Measurements from ENCODE around the gene FGD4. TPM values are rescaled to one million over a fixed set of nuclear protein-coding genes. Genes with fewer than 3 reads are reported as not detected.
A peak's percentile ranks its signal among the peaks of the same experiment; 100 is the strongest.

FGD4 gene
- total RNA-seq, 8 experiments from 2014 or later: 1.6 to 35.0 (median 19.4) TPM

GRCh38 chr12:32382226-32382625 lies 17.1 kb upstream of the FGD4 start:
- no peak overlapping the region for H3K4me3 ChIP-seq
- ATAC-seq (replicated peaks in 6 of 8): peak in 1 of 8 experiments; percentile 96
- no peak overlapping the region for H3K27ac ChIP-seq
- in situ Hi-C loops (cut with MboI; ENCODE audit: low pct_unique_long_range_greater_than_20kb in 2 of 9, low sequenced_read_pairs in 9 of 9, unreplicated experiment in 9 of 9): no loop called here
- WGBS, 10 experiments: 0 to 95% (median 69%) methylated on average over 1 to 2 of the region's 2 CpGs; no CpG with 5 or more reads in 1 of the 10 experiments
- H3K4me1 ChIP-seq (replicated peaks in 1 of 2): no peaks in the 10 kb centered on the region

- no peak for ATAC-seq (replicated peaks in 6 of 8)
- 12 to 100% (median 93%) methylated on average over 1 to 27 of the region's 47 CpGs; no CpG with 5 or more reads in 1 of the 10 experiments for WGBS, 10 experiments
- Histone ChIP-seq H3K4me3 (no peak overlapping the region), H3K27ac (no peak overlapping the region), H3K4me1 (replicated peaks in 1 of 2) (no peaks in the 10 kb centered on the region)
- in situ Hi-C loops (cut with MboI; ENCODE audit: low pct_unique_long_range_greater_than_20kb in 2 of 9, low sequenced_read_pairs in 9 of 9, unreplicated experiment in 9 of 9): no loop called here
These were observed 8.7 kb upstream of the FGD4 start for GRCh38 chr12:32390572-32391219.

GRCh38 chr12:32395026-32395425 lies 4.3 kb upstream of the FGD4 start:
- no peak for ATAC-seq (replicated peaks in 6 of 8)

DNA sequence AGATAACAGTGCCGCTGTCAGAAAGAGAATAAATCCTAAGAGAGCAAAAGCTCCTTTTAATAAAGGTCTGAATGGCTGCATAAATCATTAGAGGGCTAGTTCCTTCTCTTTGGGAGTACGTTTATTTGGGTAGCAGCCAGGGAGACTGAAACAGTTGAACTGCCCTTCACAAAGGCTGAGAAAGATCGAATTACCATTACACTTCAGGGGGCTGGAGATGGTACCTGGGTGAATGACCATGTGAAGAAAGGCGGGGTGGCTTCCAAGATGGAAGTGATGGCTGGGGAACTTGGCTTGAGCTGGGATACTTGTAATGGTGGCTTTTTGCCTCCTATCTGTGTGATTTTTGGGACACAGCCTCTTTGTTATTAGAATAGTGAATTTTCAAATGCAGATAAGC lies 1.7 kb upstream of the FGD4 start:
- in situ Hi-C loops (cut with MboI; ENCODE audit: low pct_unique_long_range_greater_than_20kb in 2 of 9, low sequenced_read_pairs in 9 of 9, unreplicated experiment in 9 of 9): no loop called here
- 8 to 93% (median 57%) methylated on average over 1 to 4 of the region's 4 CpGs for WGBS, 10 experiments
- ATAC-seq (replicated peaks in 6 of 8): no peak

More at GRCh38 chr12:32395026-32395425, 4.3 kb upstream of the FGD4 start:
- Histone ChIP-seq H3K4me1 (replicated peaks in 1 of 2) (no peaks in the 10 kb centered on the region), H3K27ac (no peak overlapping the region), H3K4me3 (no peak overlapping the region)
- in situ Hi-C loops (cut with MboI; ENCODE audit: low pct_unique_long_range_greater_than_20kb in 2 of 9, low sequenced_read_pairs in 9 of 9, unreplicated experiment in 9 of 9): no loop called here

GRCh38 chr12:32398181-32398580 lies 1.2 kb upstream of the FGD4 start:
- in situ Hi-C loops (cut with MboI; ENCODE audit: low pct_unique_long_range_greater_than_20kb in 2 of 9, low sequenced_read_pairs in 9 of 9, unreplicated experiment in 9 of 9): no loop called here
- ATAC-seq (replicated peaks in 6 of 8): no peak
- peaks cover 0 to 5% of the 10 kb centered on the region in 2 donors for H3K4me1 ChIP-seq (replicated peaks in 1 of 2)
- H3K4me3 ChIP-seq: no peak overlapping the region
- WGBS, 10 experiments: 60 to 100% (median 83%) methylated on average over 1 to 4 of the region's 4 CpGs; no CpG with 5 or more reads in 2 of the 10 experiments
- no peak overlapping the region for H3K27ac ChIP-seq

More for the DNA sequence above, 1.7 kb upstream of the FGD4 start:
- Histone ChIP-seq H3K4me1 (replicated peaks in 1 of 2) (peaks cover 0 to 5% of the 10 kb centered on the region in 2 donors), H3K27ac (no peak overlapping the region), H3K4me3 (no peak overlapping the region)

DNA sequence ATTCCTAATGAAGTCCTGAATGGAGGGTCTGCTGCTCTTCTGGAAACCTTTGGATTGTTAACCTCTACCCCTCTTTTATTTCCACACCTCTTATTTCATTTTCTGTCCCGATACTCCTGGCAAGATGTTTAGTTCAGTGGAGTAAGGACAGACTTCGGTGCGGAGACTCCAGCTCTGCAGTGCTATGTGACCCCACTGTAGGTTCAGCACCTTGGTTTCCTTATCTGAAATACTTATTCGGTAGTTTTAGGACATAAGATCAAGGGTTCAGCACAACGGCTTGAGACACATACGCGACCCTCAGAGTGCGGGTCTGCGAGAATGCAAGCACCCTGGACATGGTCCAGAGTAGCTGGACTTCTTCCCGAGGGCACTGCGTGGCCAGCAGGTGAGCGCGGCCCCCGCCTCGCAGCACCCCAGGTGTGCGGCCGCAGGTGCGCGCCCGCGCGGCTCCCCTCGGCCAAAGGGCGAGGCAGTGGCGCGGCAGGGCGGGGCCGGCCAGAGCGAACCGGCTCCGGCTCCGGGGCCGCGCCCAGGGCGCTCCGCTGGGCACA lies 465 bp upstream of the FGD4 start:
- ATAC-seq (replicated peaks in 6 of 8): no peak
- in situ Hi-C loops (cut with MboI; ENCODE audit: low pct_unique_long_range_greater_than_20kb in 2 of 9, low sequenced_read_pairs in 9 of 9, unreplicated experiment in 9 of 9): no loop called here
- Histone ChIP-seq H3K4me1 (replicated peaks in 1 of 2) (peaks cover 0 to 5% of the 10 kb centered on the region in 2 donors), H3K27ac (no peak overlapping the region), H3K4me3 (peak overlapping the region; percentile 33 to 78 (median 44))
- 4 to 80% (median 17%) methylated on average over 1 to 5 of the region's 36 CpGs; no CpG with 5 or more reads in 4 of the 10 experiments for WGBS, 10 experiments

DNA sequence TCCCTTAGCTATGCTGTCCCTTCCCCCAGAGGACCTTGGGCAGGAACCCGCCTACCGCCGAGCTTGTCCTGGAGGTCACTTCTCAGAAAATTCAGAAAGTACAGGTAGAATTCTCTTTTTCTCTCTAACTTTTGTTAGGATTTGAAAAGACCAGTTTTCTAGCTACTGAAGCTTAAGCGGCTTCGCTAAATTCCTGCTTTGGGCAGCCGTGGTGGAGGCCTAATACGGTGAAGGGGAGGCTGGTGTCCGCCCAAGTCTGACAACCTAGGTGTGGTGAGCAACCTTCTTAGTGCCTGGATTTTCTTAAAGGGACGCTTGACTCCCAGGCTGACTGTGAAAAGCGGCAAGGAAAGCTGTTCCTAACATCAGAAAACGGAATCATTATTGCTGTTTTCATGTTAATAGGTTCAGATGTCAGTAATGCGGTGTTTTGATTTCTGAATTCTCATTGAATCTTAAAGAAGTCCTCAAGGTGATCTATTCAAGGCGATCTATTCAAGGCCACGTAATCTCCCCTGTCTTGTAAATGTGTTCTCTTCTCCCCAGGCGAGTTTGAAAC lies 835 bp downstream of the FGD4 start:
- in situ Hi-C loops (cut with MboI; ENCODE audit: low pct_unique_long_range_greater_than_20kb in 2 of 9, low sequenced_read_pairs in 9 of 9, unreplicated experiment in 9 of 9): no loop called here
- Histone ChIP-seq H3K27ac (no peak overlapping the region), H3K4me3 (peak overlapping the region; percentile 33 to 78 (median 44)), H3K4me1 (replicated peaks in 1 of 2) (peaks cover 0 to 5% of the 10 kb centered on the region in 2 donors)
- peak in 1 of 8 experiments; percentile 4 for ATAC-seq (replicated peaks in 6 of 8)
- WGBS, 10 experiments: 0 to 40% (median 9%) methylated on average over 1 to 11 of the region's 15 CpGs

DNA sequence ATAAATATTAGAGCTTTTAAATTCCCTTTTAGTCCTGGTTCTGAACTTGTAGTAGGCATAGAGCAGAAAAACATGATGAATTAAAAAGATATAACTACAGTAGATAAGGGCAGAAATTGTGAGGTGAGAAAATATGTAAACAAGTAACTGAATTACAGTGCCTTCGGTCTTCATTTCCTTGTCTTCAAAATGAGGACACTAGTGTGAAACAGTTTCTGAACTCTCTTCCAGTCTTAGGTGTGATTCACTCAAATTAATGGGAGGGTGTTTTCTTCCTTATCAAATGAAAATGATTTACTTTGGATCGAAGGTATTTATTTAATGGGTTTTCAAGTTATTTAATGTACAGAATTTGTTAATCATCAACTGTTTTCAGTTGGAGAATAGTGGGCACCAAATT lies 1.5 kb downstream of the FGD4 start:
- Histone ChIP-seq H3K4me3 (no peak overlapping the region), H3K4me1 (replicated peaks in 1 of 2) (peaks cover 0 to 5% of the 10 kb centered on the region in 2 donors), H3K27ac (no peak overlapping the region)
- ATAC-seq (replicated peaks in 6 of 8): no peak
- WGBS, 10 experiments: 0 to 100% (median 69%) methylated on average over 1 to 2 of the region's 2 CpGs
- in situ Hi-C loops (cut with MboI; ENCODE audit: low pct_unique_long_range_greater_than_20kb in 2 of 9, low sequenced_read_pairs in 9 of 9, unreplicated experiment in 9 of 9): no loop called here

DNA sequence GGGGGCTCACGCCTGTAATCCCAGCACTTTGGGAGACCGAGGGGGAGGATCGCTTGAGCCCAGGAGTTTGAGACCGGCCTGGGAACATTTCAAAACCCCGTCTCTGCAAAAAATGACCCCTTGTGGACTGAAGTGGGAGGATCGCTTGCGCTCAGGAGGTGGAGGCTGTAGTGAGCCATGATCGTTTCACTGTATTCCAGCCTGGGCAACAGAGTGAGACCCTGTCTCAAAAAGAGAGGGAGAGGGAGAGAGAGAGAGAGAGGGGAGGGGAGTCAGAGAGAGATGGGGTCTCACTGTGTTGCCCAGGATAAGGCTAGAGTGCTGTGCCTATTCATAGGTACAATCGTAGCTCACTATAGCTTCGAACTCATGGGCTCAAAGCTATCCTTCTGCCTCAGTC lies 2.8 kb downstream of the FGD4 start:
- peaks cover 0 to 5% of the 10 kb centered on the region in 2 donors for H3K4me1 ChIP-seq (replicated peaks in 1 of 2)
- WGBS, 10 experiments: 85 to 100% (median 96%) methylated on average over 2 to 5 of the region's 10 CpGs; no CpG with 5 or more reads in 4 of the 10 experiments
- no peak for ATAC-seq (replicated peaks in 6 of 8)
- in situ Hi-C loops (cut with MboI; ENCODE audit: low pct_unique_long_range_greater_than_20kb in 2 of 9, low sequenced_read_pairs in 9 of 9, unreplicated experiment in 9 of 9): no loop called here
- no peak overlapping the region for H3K27ac ChIP-seq
- H3K4me3 ChIP-seq: no peak overlapping the region

- in situ Hi-C loops (cut with MboI; ENCODE audit: low pct_unique_long_range_greater_than_20kb in 2 of 9, low sequenced_read_pairs in 9 of 9, unreplicated experiment in 9 of 9): no loop called here
- no peak for ATAC-seq (replicated peaks in 6 of 8)
- Histone ChIP-seq H3K27ac (no peak overlapping the region), H3K4me1 (replicated peaks in 1 of 2) (peaks cover 0 to 5% of the 10 kb centered on the region in 2 donors), H3K4me3 (no peak overlapping the region)
- WGBS, 10 experiments: 0 to 100% (median 79%) methylated on average over 1 of the region's 1 CpG
These were observed 3.6 kb downstream of the FGD4 start for GRCh38 chr12:32402946-32403345.

DNA sequence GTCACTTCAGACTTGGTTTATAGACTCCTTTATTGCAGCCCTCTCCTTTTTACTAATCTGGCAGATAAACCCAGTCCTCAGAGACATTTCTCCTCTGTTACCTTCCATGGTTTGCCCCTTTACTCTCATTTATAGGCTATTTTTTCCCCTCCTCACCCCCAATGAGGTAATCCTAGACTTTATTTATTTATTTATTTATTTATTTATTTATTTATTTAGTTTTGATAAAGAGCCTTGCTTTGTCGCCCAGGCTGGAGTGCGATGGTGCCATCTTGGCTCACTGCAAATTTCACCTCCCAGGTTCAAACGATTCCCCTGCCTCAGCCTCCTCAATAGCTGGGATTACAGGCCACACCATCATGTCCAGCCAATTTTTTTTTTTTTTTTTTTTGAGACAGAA lies 8.4 kb downstream of the FGD4 start:
- Histone ChIP-seq H3K4me1 (replicated peaks in 1 of 2) (no peaks in the 10 kb centered on the region), H3K27ac (no peak overlapping the region), H3K4me3 (no peak overlapping the region)
- in situ Hi-C loops (cut with MboI; ENCODE audit: low pct_unique_long_range_greater_than_20kb in 2 of 9, low sequenced_read_pairs in 9 of 9, unreplicated experiment in 9 of 9): no loop called here
- no peak for ATAC-seq (replicated peaks in 6 of 8)
- WGBS, 10 experiments: 78 to 100% (median 90%) methylated on average over 1 to 3 of the region's 3 CpGs; no CpG with 5 or more reads in 4 of the 10 experiments

DNA sequence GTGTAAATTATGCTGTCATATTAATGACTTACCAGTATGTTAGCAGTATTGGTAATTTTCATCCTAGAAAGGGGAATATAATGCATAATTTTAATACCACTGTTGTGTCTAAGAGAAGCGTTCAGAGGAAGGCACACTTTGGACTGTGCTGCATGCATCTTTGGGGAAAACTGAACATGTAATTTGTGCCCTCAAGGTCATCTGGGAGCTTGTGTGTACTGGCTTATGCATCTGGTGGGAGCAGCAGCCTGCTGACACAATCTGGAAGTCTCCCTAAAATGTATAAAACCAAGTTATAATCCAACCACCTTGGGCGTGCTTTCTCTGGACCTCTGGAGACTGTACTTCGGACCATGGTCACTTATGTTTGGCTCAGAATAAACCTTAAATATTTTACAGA lies 14.1 kb downstream of the FGD4 start:
- ATAC-seq (replicated peaks in 6 of 8): no peak
- in situ Hi-C loops (cut with MboI; ENCODE audit: low pct_unique_long_range_greater_than_20kb in 2 of 9, low sequenced_read_pairs in 9 of 9, unreplicated experiment in 9 of 9): no loop called here
- H3K27ac ChIP-seq: no peak overlapping the region
- WGBS, 10 experiments: 13 to 100% (median 89%) methylated on average over 1 to 3 of the region's 3 CpGs; no CpG with 5 or more reads in 1 of the 10 experiments
- H3K4me3 ChIP-seq: no peak overlapping the region
- H3K4me1 ChIP-seq (replicated peaks in 1 of 2): no peaks in the 10 kb centered on the region

GRCh38 chr12:32418221-32418620 lies 18.9 kb downstream of the FGD4 start:
- ATAC-seq (replicated peaks in 6 of 8): no peak
- H3K4me3 ChIP-seq: no peak overlapping the region
- in situ Hi-C loops (cut with MboI; ENCODE audit: low pct_unique_long_range_greater_than_20kb in 2 of 9, low sequenced_read_pairs in 9 of 9, unreplicated experiment in 9 of 9): no loop called here
- H3K4me1 ChIP-seq (replicated peaks in 1 of 2): no peaks in the 10 kb centered on the region
- WGBS, 10 experiments: 50 to 100% (median 100%) methylated on average over 1 to 3 of the region's 5 CpGs; no CpG with 5 or more reads in 3 of the 10 experiments
- no peak overlapping the region for H3K27ac ChIP-seq
